ENCODE data around the gene KBTBD4.

Gene KBTBD4

GRCh38 chr11:47592970-47593369, 14.2 kb upstream of the KBTBD4 start:
- in situ Hi-C loops (cut with HindIII; ENCODE audit: low sequenced_read_pairs) = no loop called here
- no peak for TF ChIP-seq CTCF (IDR thresholded peaks at IDR 0.05; ENCODE audit: low read depth, low read length, missing control alignments)
- no peak overlapping the region for H3K4me3 ChIP-seq (ENCODE audit: low read depth, low read length)
- no peak for DNase-seq (ENCODE audit: low read depth)

GRCh38 chr11:47592251-47592650, 13.5 kb upstream of the KBTBD4 start:
- DNase-seq (ENCODE audit: low read depth) = no peak
- in situ Hi-C loops (cut with HindIII; ENCODE audit: low sequenced_read_pairs) = no loop called here
- no peak overlapping the region for H3K4me3 ChIP-seq (ENCODE audit: low read depth, low read length)
- no peak for TF ChIP-seq CTCF (IDR thresholded peaks at IDR 0.05; ENCODE audit: low read depth, low read length, missing control alignments)

- TF ChIP-seq CTCF (IDR thresholded peaks at IDR 0.05; ENCODE audit: low read depth, low read length, missing control alignments) = no peak
- no peak for DNase-seq (ENCODE audit: low read depth)
- in situ Hi-C loops (cut with HindIII; ENCODE audit: low sequenced_read_pairs) = no loop called here
- no peak overlapping the region for H3K4me3 ChIP-seq (ENCODE audit: low read depth, low read length)
Observed at GRCh38 chr11:47591764-47592163, 13.0 kb upstream of the KBTBD4 start.

GRCh38 chr11:47589977-47590861, 11.4 kb upstream of the KBTBD4 start:
- in situ Hi-C loops (cut with HindIII; ENCODE audit: low sequenced_read_pairs) = no loop called here
- peak overlapping the region; percentile 20 for H3K4me3 ChIP-seq (ENCODE audit: low read depth, low read length)
- no peak for TF ChIP-seq CTCF (IDR thresholded peaks at IDR 0.05; ENCODE audit: low read depth, low read length, missing control alignments)
- no peak for DNase-seq (ENCODE audit: low read depth)

- no peak for TF ChIP-seq CTCF (IDR thresholded peaks at IDR 0.05; ENCODE audit: low read depth, low read length, missing control alignments)
- DNase-seq (ENCODE audit: low read depth) = no peak
- in situ Hi-C loops (cut with HindIII; ENCODE audit: low sequenced_read_pairs) = no loop called here
- H3K4me3 ChIP-seq (ENCODE audit: low read depth, low read length) = peak overlapping the region; percentile 20
Observed at GRCh38 chr11:47589584-47589976, 10.8 kb upstream of the KBTBD4 start.

GRCh38 chr11:47589118-47589517, 10.3 kb upstream of the KBTBD4 start:
- peak overlapping the region; percentile 20 for H3K4me3 ChIP-seq (ENCODE audit: low read depth, low read length)
- in situ Hi-C loops (cut with HindIII; ENCODE audit: low sequenced_read_pairs) = no loop called here

More at GRCh38 chr11:47589118-47589517, 10.3 kb upstream of the KBTBD4 start:
- no peak for DNase-seq (ENCODE audit: low read depth)
- TF ChIP-seq CTCF (IDR thresholded peaks at IDR 0.05; ENCODE audit: low read depth, low read length, missing control alignments) = no peak

Data from astrocyte of the cerebellum (primary cell).